B cell (primary cell): Measurements from ENCODE around the gene DFFA. TPM values are rescaled to one million over a fixed set of nuclear protein-coding genes. Genes with fewer than 3 reads are reported as not detected.

Experiments used
- ATAC-seq: fragments of 200-7000 bp; cut with Tn5 transposase; one replicate; pipeline ENCODE4 v1.10.0; 2021; ENCODE audit warnings: low read depth, mild to moderate bottlenecking, moderate number of reproducible peaks, moderate library complexity
- CTCF ChIA-PET: fragments of 350-600 bp; sonication (Branson Sonifier 250); formaldehyde crosslinking; loops from one replicate; lab custom pipeline; 2021; ENCODE audit warnings: antibody characterized with exemption, inconsistent platforms; lab: Charles Lee
- POLR2A ChIA-PET: fragments of 350-600 bp; sonication (Branson Sonifier 250); formaldehyde crosslinking; loops from one replicate; lab custom pipeline; 2021; ENCODE audit warnings: antibody characterized with exemption; lab: Charles Lee
- DNase-seq: peaks from one replicate; pipeline ENCODE4 v3.0.0; 2013
- H2AFZ ChIP-seq: 2 replicates; pipeline ENCODE4 v1.6.1; 2012; ENCODE audit warnings: mild to moderate bottlenecking, low read depth, low read length; ENCODE audit not compliant: insufficient read depth, poor library complexity, severe bottlenecking
- H3K27ac ChIP-seq, 2 donors: 1 replicate in 1 of 2; 2 replicates in 1 of 2; pipeline ENCODE4 v1.5.1; 2012 to 2013; ENCODE audit warnings: low read length in 2 of 2, mild to moderate bottlenecking in 2 of 2, moderate library complexity in 1 of 2
- H3K27me3 ChIP-seq, 4 experiments: fragments of 200-600 bp in 1 of 4; sonication (generic) in 1 of 4; replicated peaks in 1 of 4; 1 replicate in 2 of 4; 2 replicates in 2 of 4; pipeline versions ENCODE4 v1.6.1 to v1.7.0; 2013 to 2016; ENCODE audit warnings: low read length in 3 of 4, mild to moderate bottlenecking in 2 of 4, mixed read lengths in 1 of 4, moderate library complexity in 1 of 4; ENCODE audit not compliant: insufficient read depth in 4 of 4, control insufficient read depth in 3 of 4; ENCODE audit errors: control extremely low read depth in 1 of 4
- H3K36me3 ChIP-seq, 2 experiments: replicated peaks in 1 of 2; 1 replicate in 1 of 2; 2 replicates in 1 of 2; pipeline versions ENCODE4 v1.6.1 to v1.7.1; 2013; ENCODE audit warnings: low read length in 1 of 2; ENCODE audit not compliant: insufficient read depth in 2 of 2, control insufficient read depth in 1 of 2; ENCODE audit errors: control extremely low read depth in 1 of 2, extremely low read depth in 1 of 2
- H3K4me1 ChIP-seq, 2 donors: fragments of 200-600 bp in 1 of 2; sonication (generic) in 1 of 2; 1 replicate in 1 of 2; 2 replicates in 1 of 2; pipeline versions ENCODE4 v1.5.1 to v1.6.1; 2013 to 2017; ENCODE audit warnings: low read length in 2 of 2; ENCODE audit not compliant: control insufficient read depth in 2 of 2, insufficient read depth in 2 of 2
- H3K4me2 ChIP-seq: replicated peaks from 2 replicates; pipeline ENCODE3; 2012; ENCODE audit warnings: mild to moderate bottlenecking, low read depth, low read length; ENCODE audit not compliant: poor library complexity, severe bottlenecking
- H3K4me3 ChIP-seq, 5 experiments: fragments of 200-600 bp in 1 of 5; sonication (generic) in 1 of 5; 1 replicate in 3 of 5; 2 replicates in 2 of 5; pipeline versions ENCODE4 v1.5.1 to v1.7.0; 2011 to 2016; ENCODE audit warnings: low read length in 4 of 5, mild to moderate bottlenecking in 4 of 5, low read depth in 2 of 5, control low read depth in 1 of 5, moderate library complexity in 1 of 5; ENCODE audit not compliant: insufficient read depth in 1 of 5; ENCODE audit errors: control extremely low read depth in 1 of 5, extremely low read depth in 1 of 5
- H3K79me2 ChIP-seq: fragments of 200-600 bp; sonication (generic); one replicate; pipeline ENCODE4 v1.6.0; 2016; ENCODE audit warnings: low read length; ENCODE audit not compliant: control insufficient read depth, insufficient read depth
- H3K9ac ChIP-seq: fragments of 200-600 bp; sonication (generic); 2 replicates; pipeline ENCODE4 v1.6.1; 2017; ENCODE audit warnings: mild to moderate bottlenecking, low read length, moderate library complexity
- H3K9me3 ChIP-seq, 3 donors: one replicate each; pipeline versions ENCODE4 v1.6.1 to v1.7.1; 2013; ENCODE audit warnings: low read length in 2 of 3; ENCODE audit not compliant: control insufficient read depth in 2 of 3, insufficient read depth in 1 of 3; ENCODE audit errors: control extremely low read depth in 1 of 3
- H4K20me1 ChIP-seq: 2 replicates; pipeline ENCODE4 v1.6.0; 2012; ENCODE audit warnings: mild to moderate bottlenecking, low read length; ENCODE audit not compliant: insufficient read depth, control insufficient read depth, poor library complexity, severe bottlenecking
- H3K27ac Mint-ChIP-seq: one replicate; pipeline ENCODE4 v1.8.0; 2021; ENCODE audit warnings: mixed read lengths
- H3K27me3 Mint-ChIP-seq: one replicate; pipeline ENCODE4 v1.8.0; 2021; ENCODE audit warnings: mixed read lengths
- H3K4me1 Mint-ChIP-seq: one replicate; pipeline ENCODE4 v1.8.0; 2021; ENCODE audit warnings: mixed read lengths
- H3K4me3 Mint-ChIP-seq: one replicate; pipeline ENCODE4 v1.8.0; 2021; ENCODE audit warnings: mixed read lengths
- H3K9me3 Mint-ChIP-seq: one replicate; pipeline ENCODE4 v1.8.0; 2022; ENCODE audit warnings: mixed read lengths; ENCODE audit not compliant: insufficient read depth
- EZH2 ChIP-seq: IDR thresholded peaks from 2 replicates; pipeline ENCODE4 v1.6.1; 2012; ENCODE audit warnings: borderline replicate concordance, low read depth, mild to moderate bottlenecking, moderate library complexity, low read length; ENCODE audit not compliant: insufficient read depth, poor library complexity, severe bottlenecking
- WGBS: methylation state at CpG from one replicate; pipeline ENCODE4 v1.1.5; 2013; ENCODE audit warnings: missing lambda C conversion rate; ENCODE audit not compliant: insufficient coverage; 5-methylcytosine and 5-hydroxymethylcytosine counted together
- intact Hi-C: fragments of 100-400 bp; cut with micrococcal nuclease; formaldehyde crosslinking; loops from one replicate; pipeline ENCODE4 v1.10.0; 2022
- polyA plus RNA-seq: library from polyadenylated mRNA; depleted of rRNA; stranded (reverse); fragments of >200 nt; gene quantifications from 2 replicates; pipeline ENCODE4 v1.2.3, GENCODE V29; 2012
- total RNA-seq, 2 donors: library from RNA; stranded (reverse); fragments of 120-200 nt in 1 of 2; gene quantifications; 1 replicate in 1 of 2; 2 replicates in 1 of 2; pipeline versions ENCODE4 v1.2.3 to v1.2.4, GENCODE V29; 2013 to 2022
- TF ChIP-seq, protein P1 (sequence below): fragments of 200-600 bp; IDR thresholded peaks from one replicate; pipeline ENCODE4 v1.8.0; 2022; ENCODE audit warnings: antibody characterized with exemption, mild to moderate bottlenecking

DFFA gene
- total and polyA plus RNA-seq, 2 donors (not counting 1 experiment from before 2014, with no cell fraction given): 12.0 to 30.7 TPM

DNA sequence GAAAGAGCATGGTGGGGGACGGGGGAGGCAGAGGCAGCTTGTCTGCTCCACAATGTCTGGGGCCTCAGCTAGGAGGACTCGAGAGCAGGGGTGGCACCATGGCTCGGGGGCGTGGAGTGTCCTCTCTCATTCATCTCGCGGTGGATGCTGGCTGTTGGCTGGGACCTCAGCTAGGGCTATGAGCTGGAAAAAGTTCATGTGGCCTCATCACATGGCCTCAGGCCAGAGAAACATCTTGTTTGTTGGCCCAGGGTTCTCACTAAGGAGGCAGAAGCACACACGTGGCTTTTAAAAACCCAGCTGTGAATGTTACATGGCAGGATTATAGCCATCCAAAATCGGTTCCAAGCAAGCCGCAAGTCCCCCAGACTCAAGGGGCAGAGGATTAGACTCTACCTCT lies 48.3 kb downstream of the DFFA start:
- H3K4me1 Mint-ChIP-seq: peaks cover 4% of the 10 kb centered on the region
- no peak overlapping the region for H3K27ac Mint-ChIP-seq
- Histone ChIP-seq H3K27me3 (no peaks in the 10 kb centered on the region), H3K9ac (no peak overlapping the region), H3K4me1 (peaks cover 0 to 6% of the 10 kb centered on the region in 2 donors), H3K4me2 (no peak overlapping the region), H3K36me3 (peaks cover 0 to 17% of the 10 kb centered on the region in 2 experiments), H3K9me3 (no peaks in the 10 kb centered on the region), H4K20me1 (no peaks in the 10 kb centered on the region), H3K27ac (no peak overlapping the region), H3K4me3 (no peak overlapping the region), H2AFZ (no peak overlapping the region), H3K79me2 (no peaks in the 10 kb centered on the region)
- H3K4me3 Mint-ChIP-seq: no peak overlapping the region
- POLR2A ChIA-PET: no interaction called here
- WGBS: 90% methylated on average over 9 of the region's 9 CpGs
- ATAC-seq (no peak), DNase-seq (no peak)
- no peak for TF ChIP-seq EZH2
- TF ChIP-seq, protein P1, sequence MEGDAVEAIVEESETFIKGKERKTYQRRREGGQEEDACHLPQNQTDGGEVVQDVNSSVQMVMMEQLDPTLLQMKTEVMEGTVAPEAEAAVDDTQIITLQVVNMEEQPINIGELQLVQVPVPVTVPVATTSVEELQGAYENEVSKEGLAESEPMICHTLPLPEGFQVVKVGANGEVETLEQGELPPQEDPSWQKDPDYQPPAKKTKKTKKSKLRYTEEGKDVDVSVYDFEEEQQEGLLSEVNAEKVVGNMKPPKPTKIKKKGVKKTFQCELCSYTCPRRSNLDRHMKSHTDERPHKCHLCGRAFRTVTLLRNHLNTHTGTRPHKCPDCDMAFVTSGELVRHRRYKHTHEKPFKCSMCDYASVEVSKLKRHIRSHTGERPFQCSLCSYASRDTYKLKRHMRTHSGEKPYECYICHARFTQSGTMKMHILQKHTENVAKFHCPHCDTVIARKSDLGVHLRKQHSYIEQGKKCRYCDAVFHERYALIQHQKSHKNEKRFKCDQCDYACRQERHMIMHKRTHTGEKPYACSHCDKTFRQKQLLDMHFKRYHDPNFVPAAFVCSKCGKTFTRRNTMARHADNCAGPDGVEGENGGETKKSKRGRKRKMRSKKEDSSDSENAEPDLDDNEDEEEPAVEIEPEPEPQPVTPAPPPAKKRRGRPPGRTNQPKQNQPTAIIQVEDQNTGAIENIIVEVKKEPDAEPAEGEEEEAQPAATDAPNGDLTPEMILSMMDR: no peak
- H3K27me3 Mint-ChIP-seq: no peaks in the 10 kb centered on the region
- intact Hi-C loops: no loop called here
- no peaks in the 10 kb centered on the region for H3K9me3 Mint-ChIP-seq
- CTCF ChIA-PET: interaction anchor here (0.6 to 1.3 kb wide), 4 partner anchors 37 to 640 kb away, joined by 3 to 4 read pairs (median 3); no protein-coding TSS in a partner anchor

DNA sequence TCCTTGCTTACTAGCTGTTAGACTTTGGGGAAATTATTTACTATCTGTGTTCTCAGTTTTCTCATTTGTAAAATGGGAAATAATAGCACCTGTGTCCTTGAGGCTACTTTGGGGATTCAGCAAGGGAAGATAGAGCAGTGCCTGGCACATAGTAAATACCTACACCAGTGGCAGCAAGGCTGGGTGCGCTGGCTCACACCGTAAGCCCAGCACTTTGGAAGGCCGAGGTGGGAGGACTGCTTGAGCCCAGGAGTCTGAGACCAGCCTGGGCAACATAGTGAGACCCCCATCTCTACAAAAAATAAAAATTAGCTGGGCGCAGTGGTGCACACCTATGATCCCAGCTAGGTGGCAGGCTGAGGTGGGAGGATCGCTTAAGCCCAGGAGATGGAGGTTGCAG lies 50.7 kb downstream of the DFFA start:
- no peaks in the 10 kb centered on the region for H3K4me1 ChIP-seq
- H3K4me3 ChIP-seq: no peak overlapping the region
- no peaks in the 10 kb centered on the region for H3K27me3 Mint-ChIP-seq
- intact Hi-C loops: no loop called here
- no peaks in the 10 kb centered on the region for H3K27me3 ChIP-seq
- H3K4me2 ChIP-seq: no peak overlapping the region
- no peak for TF ChIP-seq EZH2
- TF ChIP-seq, protein P1: no peak
- H3K27ac Mint-ChIP-seq: no peak overlapping the region
- 100% methylated on average over 1 of the region's 5 CpGs for WGBS
- H3K9ac ChIP-seq: no peak overlapping the region
- H4K20me1 ChIP-seq: no peaks in the 10 kb centered on the region
- H3K9me3 Mint-ChIP-seq: no peaks in the 10 kb centered on the region
- no peaks in the 10 kb centered on the region for H3K4me1 Mint-ChIP-seq
- no peak overlapping the region for H2AFZ ChIP-seq
- H3K27ac ChIP-seq: no peak overlapping the region
- no peaks in the 10 kb centered on the region for H3K79me2 ChIP-seq
- H3K36me3 ChIP-seq: peaks cover 0 to 33% of the 10 kb centered on the region in 2 experiments
- CTCF ChIA-PET: interaction anchor here (0.9 kb wide), 1 partner anchor 8 kb away, joined by 5 read pairs; the partner anchor contains the start of gene CENPS
- ATAC-seq (no peak), DNase-seq (no peak)
- H3K9me3 ChIP-seq: no peaks in the 10 kb centered on the region
- POLR2A ChIA-PET: no interaction called here
- no peak overlapping the region for H3K4me3 Mint-ChIP-seq
